Measurements from ENCODE around the gene LAMC2. TPM values are rescaled to one million over a fixed set of nuclear protein-coding genes. Genes with fewer than 3 reads are reported as not detected.
"Not testable (repeated sequence)": the region's sequence is repeated elsewhere in the genome, so short reads cannot be mapped to it uniquely, and the experiment has no call there.

The LAMC2 gene
- total RNA-seq, 2 experiments from 2014 or later = 0.05 TPM; not detected in 1

DNA sequence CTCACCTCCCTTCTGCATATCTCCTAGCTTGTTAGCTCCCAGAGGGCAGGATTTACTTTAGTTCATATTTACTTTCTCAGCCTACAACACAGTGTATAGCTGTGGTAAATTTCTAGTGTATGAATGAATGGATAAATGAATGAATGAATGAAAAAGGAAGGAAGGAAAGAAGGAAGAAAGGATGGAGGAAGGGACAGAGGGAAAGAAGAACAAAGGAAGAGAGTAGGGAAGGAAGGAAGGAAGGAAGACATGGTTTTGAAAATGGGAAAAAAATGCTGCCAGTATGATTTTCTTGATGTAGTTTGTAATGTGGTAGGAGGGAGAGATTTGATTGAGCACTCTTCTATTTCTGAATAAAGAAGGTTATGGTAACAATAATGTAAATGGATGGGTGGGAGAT is 47.0 kb downstream of the LAMC2 start:
- Mint-ChIP-seq H3K27me3 (ENCODE audit: low read depth) (no peaks in the 10 kb centered on the region), H3K4me3 (no peak overlapping the region), H3K36me3 (ENCODE audit: low read depth) (no peaks in the 10 kb centered on the region), H3K9me3 (no peaks in the 10 kb centered on the region), H3K27ac (no peak overlapping the region), H3K4me1 (ENCODE audit: low read depth) (no peaks in the 10 kb centered on the region)
- intact Hi-C loops (cut with micrococcal nuclease) = no loop called here
- DNase-seq = no peak
- CTCF ChIA-PET = no interaction called here

DNA sequence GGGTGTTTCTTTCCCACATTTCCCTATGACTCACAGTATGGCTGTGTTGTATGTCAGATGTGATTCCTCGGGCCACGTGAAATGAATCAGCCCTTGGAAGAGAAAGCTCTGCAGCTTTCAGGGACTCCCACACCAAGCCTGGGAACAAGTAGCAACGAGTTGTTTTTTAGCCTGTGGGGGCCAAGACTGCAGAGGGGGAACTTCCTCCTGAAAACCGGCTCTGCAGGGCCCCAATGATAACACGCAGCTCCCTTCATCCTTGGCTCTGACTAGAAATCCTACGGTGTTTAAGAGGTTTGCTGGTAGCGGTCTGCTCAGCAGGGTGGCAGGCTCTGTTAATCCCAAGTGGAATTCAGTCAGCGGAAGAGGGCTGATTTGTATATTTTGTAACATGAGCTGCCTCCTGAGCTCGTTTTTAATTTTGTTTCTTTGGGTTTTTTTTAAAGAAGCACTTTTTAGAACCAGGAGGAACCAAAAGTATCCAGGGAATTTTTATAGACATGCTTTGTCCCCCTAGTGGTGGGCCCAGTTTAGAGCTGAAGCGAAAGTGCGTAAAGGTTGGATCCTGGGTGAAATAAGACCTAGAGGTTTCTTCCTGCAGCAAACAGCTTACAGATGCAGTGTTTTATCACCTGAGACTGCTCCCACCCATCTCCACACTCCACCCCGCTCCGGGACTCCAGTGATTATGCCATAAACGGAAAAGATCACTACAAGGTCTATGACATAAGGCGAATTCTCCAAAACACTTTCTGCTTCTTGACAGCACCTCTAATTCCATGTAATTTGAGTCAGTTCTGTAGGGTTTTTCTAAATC is 48.8 kb downstream of the LAMC2 start:
- intact Hi-C loops (cut with micrococcal nuclease) = no loop called here
- no peaks in the 10 kb centered on the region for H3K36me3 Mint-ChIP-seq (ENCODE audit: low read depth)
- no peaks in the 10 kb centered on the region for H3K9me3 Mint-ChIP-seq
- no peak for DNase-seq
- peaks cover under 1% of the 10 kb centered on the region for H3K27me3 Mint-ChIP-seq (ENCODE audit: low read depth)
- H3K4me1 Mint-ChIP-seq (ENCODE audit: low read depth) = no peaks in the 10 kb centered on the region
- CTCF ChIA-PET = interaction anchor here (0.7 kb wide), 1 partner anchor 146 kb away, joined by 4 read pairs; no protein-coding TSS in a partner anchor
- no peak overlapping the region for H3K27ac Mint-ChIP-seq
- H3K4me3 Mint-ChIP-seq = no peak overlapping the region

DNA sequence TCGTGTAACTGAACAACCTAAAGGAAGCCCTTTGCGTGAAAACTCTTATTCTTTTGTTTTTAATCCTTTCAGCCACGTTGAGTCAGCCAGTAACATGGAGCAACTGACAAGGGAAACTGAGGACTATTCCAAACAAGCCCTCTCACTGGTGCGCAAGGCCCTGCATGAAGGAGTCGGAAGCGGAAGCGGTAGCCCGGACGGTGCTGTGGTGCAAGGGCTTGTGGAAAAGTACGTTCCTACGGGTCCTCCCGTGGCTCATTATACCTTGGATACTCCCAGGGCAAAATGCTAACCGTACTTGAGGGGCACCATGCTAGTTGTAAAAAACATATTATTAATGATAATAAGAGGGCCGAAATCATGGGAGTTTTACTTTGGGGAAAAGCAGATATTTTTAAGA is 49.4 kb downstream of the LAMC2 start:
- Mint-ChIP-seq H3K36me3 (ENCODE audit: low read depth) (no peaks in the 10 kb centered on the region), H3K27ac (no peak overlapping the region), H3K4me1 (ENCODE audit: low read depth) (no peaks in the 10 kb centered on the region), H3K9me3 (no peaks in the 10 kb centered on the region), H3K4me3 (no peak overlapping the region), H3K27me3 (ENCODE audit: low read depth) (peaks cover 2% of the 10 kb centered on the region)
- DNase-seq = no peak
- CTCF ChIA-PET = interaction anchor here (0.6 kb wide), 1 partner anchor 86 kb away, joined by 5 read pairs; no protein-coding TSS in a partner anchor
- intact Hi-C loops (cut with micrococcal nuclease) = no loop called here

DNA sequence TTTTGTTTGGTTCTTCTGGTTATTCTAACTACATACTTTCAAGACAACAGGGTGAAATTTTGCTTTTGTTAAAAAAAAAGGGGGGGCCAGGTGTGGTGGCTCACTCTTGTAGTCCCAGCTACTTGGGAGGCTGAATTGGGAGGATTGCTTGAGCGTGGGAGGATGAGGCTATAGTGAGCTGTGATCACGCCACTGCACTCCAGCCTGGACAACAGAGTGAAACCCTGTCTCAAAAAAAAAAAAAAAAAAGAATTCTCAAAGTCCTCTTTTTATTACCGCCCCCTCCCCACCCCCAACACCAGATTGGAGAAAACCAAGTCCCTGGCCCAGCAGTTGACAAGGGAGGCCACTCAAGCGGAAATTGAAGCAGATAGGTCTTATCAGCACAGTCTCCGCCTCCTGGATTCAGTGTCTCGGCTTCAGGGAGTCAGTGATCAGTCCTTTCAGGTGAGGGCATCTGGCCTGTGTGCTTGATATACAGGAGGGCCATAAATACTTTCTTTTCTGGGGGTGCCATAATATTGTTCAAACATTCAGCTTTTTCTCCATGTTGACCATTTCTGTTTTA is 50.2 kb downstream of the LAMC2 start:
- peaks cover 4% of the 10 kb centered on the region for H3K27me3 Mint-ChIP-seq (ENCODE audit: low read depth)
- no peaks in the 10 kb centered on the region for H3K9me3 Mint-ChIP-seq
- CTCF ChIA-PET = interaction anchor here (0.6 kb wide), 1 partner anchor 85 kb away, joined by 5 read pairs; no protein-coding TSS in a partner anchor
- intact Hi-C loops (cut with micrococcal nuclease) = no loop called here
- H3K4me1 Mint-ChIP-seq (ENCODE audit: low read depth) = no peaks in the 10 kb centered on the region
- H3K27ac Mint-ChIP-seq = no peak overlapping the region
- H3K4me3 Mint-ChIP-seq = no peak overlapping the region
- H3K36me3 Mint-ChIP-seq (ENCODE audit: low read depth) = no peaks in the 10 kb centered on the region
- no peak for DNase-seq

DNA sequence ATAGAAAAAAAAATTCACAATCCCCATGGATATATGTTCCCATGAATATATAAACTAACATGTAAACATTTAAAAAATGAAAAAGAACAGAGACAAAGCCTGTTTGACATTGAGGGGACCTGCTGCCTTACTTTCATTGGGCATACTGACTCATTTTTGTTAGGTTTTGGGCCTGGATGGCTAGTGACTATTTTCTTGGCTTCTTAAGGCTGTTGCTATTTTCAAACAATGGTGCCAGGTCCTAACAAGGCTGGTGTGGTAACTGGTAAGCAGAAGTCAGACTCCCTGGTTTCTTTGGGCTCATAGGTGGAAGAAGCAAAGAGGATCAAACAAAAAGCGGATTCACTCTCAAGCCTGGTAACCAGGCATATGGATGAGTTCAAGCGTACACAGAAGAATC is 51.0 kb downstream of the LAMC2 start:
- intact Hi-C loops (cut with micrococcal nuclease) = no loop called here
- H3K36me3 Mint-ChIP-seq (ENCODE audit: low read depth) = no peaks in the 10 kb centered on the region
- H3K4me3 Mint-ChIP-seq = no peak overlapping the region
- H3K27me3 Mint-ChIP-seq (ENCODE audit: low read depth) = peaks cover 5% of the 10 kb centered on the region
- no peak overlapping the region for H3K27ac Mint-ChIP-seq
- no peaks in the 10 kb centered on the region for H3K4me1 Mint-ChIP-seq (ENCODE audit: low read depth)
- H3K9me3 Mint-ChIP-seq = no peaks in the 10 kb centered on the region
- CTCF ChIA-PET = no interaction called here
- DNase-seq = no peak

DNA sequence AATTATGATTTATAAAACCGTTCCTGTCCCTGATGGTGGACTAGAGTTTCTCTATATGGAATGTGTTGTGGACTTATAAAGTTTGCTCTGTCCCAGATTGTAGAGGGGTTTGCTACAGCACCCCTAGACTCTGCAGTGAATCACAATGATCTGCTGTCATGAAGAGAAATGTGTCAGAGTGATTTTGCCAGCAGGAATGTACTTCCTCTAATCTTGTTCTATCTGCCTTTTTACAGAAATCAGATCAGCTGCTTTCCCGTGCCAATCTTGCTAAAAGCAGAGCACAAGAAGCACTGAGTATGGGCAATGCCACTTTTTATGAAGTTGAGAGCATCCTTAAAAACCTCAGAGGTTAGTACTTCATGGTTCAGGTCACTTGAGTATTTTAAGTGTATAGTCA is 52.0 kb downstream of the LAMC2 start:
- CTCF ChIA-PET = interaction anchor here (1.1 kb wide), 1 partner anchor 10 kb away, joined by 4 read pairs; no protein-coding TSS in a partner anchor
- no peak for DNase-seq

DNA sequence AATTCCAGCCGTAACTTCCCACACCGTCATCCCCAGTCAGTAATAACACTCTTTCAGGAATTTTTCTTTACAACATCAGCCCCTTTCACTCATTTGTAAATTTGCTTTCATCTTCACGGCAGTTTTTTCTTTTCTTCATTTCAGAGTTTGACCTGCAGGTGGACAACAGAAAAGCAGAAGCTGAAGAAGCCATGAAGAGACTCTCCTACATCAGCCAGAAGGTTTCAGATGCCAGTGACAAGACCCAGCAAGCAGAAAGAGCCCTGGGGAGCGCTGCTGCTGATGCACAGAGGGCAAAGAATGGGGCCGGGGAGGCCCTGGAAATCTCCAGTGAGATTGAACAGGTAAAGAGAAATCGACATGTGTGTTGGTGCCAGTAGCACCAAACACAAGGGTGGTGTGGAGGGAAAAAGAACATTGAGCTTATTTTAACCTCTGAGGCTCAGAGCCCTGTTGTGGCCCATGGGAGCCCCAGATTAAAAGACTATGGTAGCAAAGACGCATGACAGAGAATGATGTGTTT is 53.2 kb downstream of the LAMC2 start:
- peaks cover 5% of the 10 kb centered on the region for H3K27me3 Mint-ChIP-seq (ENCODE audit: low read depth)
- no peaks in the 10 kb centered on the region for H3K4me1 Mint-ChIP-seq (ENCODE audit: low read depth)
- H3K9me3 Mint-ChIP-seq = no peaks in the 10 kb centered on the region
- intact Hi-C loops (cut with micrococcal nuclease) = no loop called here
- H3K36me3 Mint-ChIP-seq (ENCODE audit: low read depth) = no peaks in the 10 kb centered on the region
- H3K27ac Mint-ChIP-seq = no peak overlapping the region
- CTCF ChIA-PET = interaction anchor here (0.6 to 1.4 kb wide), 3 partner anchors 10 to 159 kb away, joined by 3 to 6 read pairs (median 4); no protein-coding TSS in a partner anchor
- no peak for DNase-seq
- no peak overlapping the region for H3K4me3 Mint-ChIP-seq

More for the DNA sequence above, 52.0 kb downstream of the LAMC2 start:
- Mint-ChIP-seq H3K36me3 (ENCODE audit: low read depth) (no peaks in the 10 kb centered on the region), H3K27me3 (ENCODE audit: low read depth) (peaks cover 5% of the 10 kb centered on the region), H3K27ac (no peak overlapping the region), H3K4me1 (ENCODE audit: low read depth) (no peaks in the 10 kb centered on the region), H3K9me3 (no peaks in the 10 kb centered on the region), H3K4me3 (no peak overlapping the region)
- intact Hi-C loops (cut with micrococcal nuclease) = no loop called here

DNA sequence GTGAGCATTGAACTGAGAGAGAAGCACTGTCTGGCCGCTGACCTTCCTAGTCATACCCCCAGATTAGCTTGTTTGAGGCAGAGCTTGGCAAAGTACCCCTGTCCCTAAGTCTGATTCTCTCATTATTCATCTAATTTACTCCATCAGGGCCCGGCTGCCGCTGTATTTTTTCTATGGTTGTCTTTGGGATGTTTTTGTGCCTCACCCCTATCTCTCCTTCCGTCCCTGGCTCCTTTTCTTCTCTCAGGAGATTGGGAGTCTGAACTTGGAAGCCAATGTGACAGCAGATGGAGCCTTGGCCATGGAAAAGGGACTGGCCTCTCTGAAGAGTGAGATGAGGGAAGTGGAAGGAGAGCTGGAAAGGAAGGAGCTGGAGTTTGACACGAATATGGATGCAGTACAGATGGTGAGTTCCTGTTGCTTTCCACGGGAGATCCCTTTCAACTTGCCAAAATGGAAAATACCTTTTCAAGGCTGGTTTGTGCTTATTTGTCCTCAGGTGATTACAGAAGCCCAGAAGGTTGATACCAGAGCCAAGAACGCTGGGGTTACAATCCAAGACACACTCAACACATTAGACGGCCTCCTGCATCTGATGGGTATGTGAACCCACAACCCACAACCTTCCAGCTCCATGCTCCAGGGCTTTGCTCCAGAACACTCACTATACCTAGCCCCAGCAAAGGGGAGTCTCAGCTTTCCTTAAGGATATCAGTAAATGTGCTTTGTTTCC is 53.9 kb downstream of the LAMC2 start:
- no peak overlapping the region for H3K27ac Mint-ChIP-seq
- CTCF ChIA-PET = interaction anchor here (0.7 to 1.4 kb wide), 2 partner anchors 11 to 52 kb away, joined by 3 to 4 read pairs; no protein-coding TSS in a partner anchor
- intact Hi-C loops (cut with micrococcal nuclease) = no loop called here

DNA sequence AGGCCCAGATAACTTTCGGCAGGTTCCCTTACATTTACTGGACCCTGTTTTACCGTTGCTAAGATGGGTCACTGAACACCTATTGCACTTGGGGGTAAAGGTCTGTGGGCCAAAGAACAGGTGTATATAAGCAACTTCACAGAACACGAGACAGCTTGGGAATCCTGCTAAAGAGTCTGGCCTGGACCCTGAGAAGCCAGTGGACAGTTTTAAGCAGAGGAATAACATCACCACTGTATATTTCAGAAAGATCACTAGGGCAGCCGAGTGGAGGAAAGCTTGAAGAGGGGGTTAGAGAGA is 54.4 kb downstream of the LAMC2 start:
- no peak for DNase-seq
- Mint-ChIP-seq H3K27me3 (ENCODE audit: low read depth) (peaks cover 5% of the 10 kb centered on the region), H3K4me1 (ENCODE audit: low read depth) (no peaks in the 10 kb centered on the region), H3K9me3 (no peaks in the 10 kb centered on the region), H3K4me3 (no peak overlapping the region), H3K27ac (no peak overlapping the region), H3K36me3 (ENCODE audit: low read depth) (no peaks in the 10 kb centered on the region)
- intact Hi-C loops (cut with micrococcal nuclease) = no loop called here
- CTCF ChIA-PET = no interaction called here

More for the DNA sequence above, 53.9 kb downstream of the LAMC2 start:
- H3K4me1 Mint-ChIP-seq (ENCODE audit: low read depth) = no peaks in the 10 kb centered on the region
- no peaks in the 10 kb centered on the region for H3K9me3 Mint-ChIP-seq
- H3K4me3 Mint-ChIP-seq = no peak overlapping the region
- no peaks in the 10 kb centered on the region for H3K36me3 Mint-ChIP-seq (ENCODE audit: low read depth)
- DNase-seq = no peak
- peaks cover 5% of the 10 kb centered on the region for H3K27me3 Mint-ChIP-seq (ENCODE audit: low read depth)

DNA sequence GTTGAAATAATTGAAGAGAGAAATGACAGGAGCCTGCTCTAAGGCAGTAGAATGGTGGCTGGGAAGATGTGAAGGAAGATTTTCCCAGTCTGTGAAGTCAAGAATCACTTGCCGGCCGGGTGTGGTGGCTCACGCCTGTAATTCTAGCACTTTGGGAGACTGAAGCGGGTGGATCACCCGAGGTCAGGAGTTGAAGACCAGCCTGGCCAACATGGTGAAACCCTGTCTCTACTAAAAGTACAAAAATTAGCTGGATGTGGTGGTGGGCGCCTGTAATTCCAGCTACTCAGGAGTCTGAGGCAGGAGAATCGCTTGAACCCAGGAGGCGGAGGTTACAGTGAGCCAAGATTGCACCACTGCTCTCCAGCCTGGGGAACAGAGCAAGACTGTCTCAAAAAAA is 54.8 kb downstream of the LAMC2 start:
- H3K9me3 Mint-ChIP-seq; H3K4me1 Mint-ChIP-seq (ENCODE audit: low read depth); intact Hi-C loops (cut with micrococcal nuclease); H3K27me3 Mint-ChIP-seq (ENCODE audit: low read depth); DNase-seq; H3K27ac Mint-ChIP-seq; H3K36me3 Mint-ChIP-seq (ENCODE audit: low read depth); H3K4me3 Mint-ChIP-seq: not testable (repeated sequence)
- CTCF ChIA-PET = interaction anchor here (0.7 kb wide), 1 partner anchor 17 kb away, joined by 4 read pairs; no protein-coding TSS in a partner anchor

DNA sequence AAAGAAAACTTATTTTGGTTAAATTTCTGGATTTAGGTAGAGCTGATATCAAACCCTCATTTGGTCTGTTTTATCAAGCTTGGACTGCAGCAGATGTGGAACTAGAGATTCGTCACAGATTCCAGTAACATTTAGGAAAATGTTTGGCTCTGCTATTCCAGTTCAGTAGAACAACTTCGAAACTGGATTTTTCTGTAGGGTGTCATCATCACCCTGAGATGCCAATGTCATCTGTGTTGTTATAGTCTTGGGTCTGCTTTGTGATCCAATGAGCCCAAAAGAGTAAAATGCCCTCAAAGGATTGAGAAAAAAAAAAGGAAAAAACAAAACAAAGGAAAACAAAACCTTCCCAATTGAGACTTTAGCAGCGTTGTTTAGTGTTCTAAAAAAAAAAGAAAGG is 55.4 kb downstream of the LAMC2 start:
- no peak overlapping the region for H3K27ac Mint-ChIP-seq
- CTCF ChIA-PET = interaction anchor here (0.7 kb wide), 1 partner anchor 16 kb away, joined by 4 read pairs; no protein-coding TSS in a partner anchor
- H3K4me1 Mint-ChIP-seq (ENCODE audit: low read depth) = no peaks in the 10 kb centered on the region
- H3K4me3 Mint-ChIP-seq = no peak overlapping the region
- peaks cover 6% of the 10 kb centered on the region for H3K27me3 Mint-ChIP-seq (ENCODE audit: low read depth)
- intact Hi-C loops (cut with micrococcal nuclease) = no loop called here
- no peak for DNase-seq
- H3K9me3 Mint-ChIP-seq = no peaks in the 10 kb centered on the region
- no peaks in the 10 kb centered on the region for H3K36me3 Mint-ChIP-seq (ENCODE audit: low read depth)

DNA sequence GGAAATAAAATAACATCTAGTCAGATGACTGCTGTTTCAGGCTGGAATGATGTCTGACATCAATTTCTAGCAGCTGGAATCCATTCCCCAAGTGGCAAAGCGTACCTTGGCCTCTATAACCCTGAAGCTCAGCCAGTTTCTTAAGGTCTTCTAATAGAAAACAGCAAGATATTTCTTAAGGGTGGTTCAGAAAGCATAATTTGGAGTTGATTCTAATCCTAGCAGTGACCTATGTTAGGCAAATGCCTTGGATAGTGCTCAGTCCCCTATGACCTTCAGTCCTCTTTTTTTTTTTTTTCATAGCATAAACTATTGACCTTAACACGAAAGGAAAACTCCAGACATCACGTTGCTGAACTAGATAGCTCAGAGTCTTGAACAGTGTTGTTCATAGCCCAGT is 56.5 kb downstream of the LAMC2 start:
- CTCF ChIA-PET = interaction anchor here (0.6 to 1.1 kb wide), 3 partner anchors 15 to 612 kb away, joined by 3 to 4 read pairs (median 3); no protein-coding TSS in a partner anchor
- Mint-ChIP-seq H3K36me3 (ENCODE audit: low read depth) (no peaks in the 10 kb centered on the region), H3K4me1 (ENCODE audit: low read depth) (no peaks in the 10 kb centered on the region), H3K9me3 (no peaks in the 10 kb centered on the region), H3K27ac (no peak overlapping the region), H3K27me3 (ENCODE audit: low read depth) (peaks cover 8% of the 10 kb centered on the region), H3K4me3 (no peak overlapping the region)
- intact Hi-C loops (cut with micrococcal nuclease) = no loop called here
- no peak for DNase-seq

All from activated naive CD4-positive, alpha-beta T cell treated with anti-CD3 and anti-CD28 coated beads for 36 hours (primary cell).